ENCODE data around the gene CCND1. TPM values are rescaled to one million over a fixed set of nuclear protein-coding genes. Genes with fewer than 3 reads are reported as not detected.

The CCND1 gene
- total RNA-seq, 3 donors from 2014 or later: 26.1 to 31.9 (median 28.1) TPM

GRCh38 chr11:69650832-69651344 lies 9.9 kb downstream of the CCND1 start:
- Mint-ChIP-seq H3K36me3 (ENCODE audit: insufficient read depth) (peaks cover 2% of the 10 kb centered on the region), H3K4me3 (no peak overlapping the region), H3K9me3 (no peaks in the 10 kb centered on the region), H3K4me1 (ENCODE audit: low read depth) (no peaks in the 10 kb centered on the region), H3K27me3 (ENCODE audit: low read depth) (no peaks in the 10 kb centered on the region)
- DNase-seq (no peak), ATAC-seq (no peak)

DNA sequence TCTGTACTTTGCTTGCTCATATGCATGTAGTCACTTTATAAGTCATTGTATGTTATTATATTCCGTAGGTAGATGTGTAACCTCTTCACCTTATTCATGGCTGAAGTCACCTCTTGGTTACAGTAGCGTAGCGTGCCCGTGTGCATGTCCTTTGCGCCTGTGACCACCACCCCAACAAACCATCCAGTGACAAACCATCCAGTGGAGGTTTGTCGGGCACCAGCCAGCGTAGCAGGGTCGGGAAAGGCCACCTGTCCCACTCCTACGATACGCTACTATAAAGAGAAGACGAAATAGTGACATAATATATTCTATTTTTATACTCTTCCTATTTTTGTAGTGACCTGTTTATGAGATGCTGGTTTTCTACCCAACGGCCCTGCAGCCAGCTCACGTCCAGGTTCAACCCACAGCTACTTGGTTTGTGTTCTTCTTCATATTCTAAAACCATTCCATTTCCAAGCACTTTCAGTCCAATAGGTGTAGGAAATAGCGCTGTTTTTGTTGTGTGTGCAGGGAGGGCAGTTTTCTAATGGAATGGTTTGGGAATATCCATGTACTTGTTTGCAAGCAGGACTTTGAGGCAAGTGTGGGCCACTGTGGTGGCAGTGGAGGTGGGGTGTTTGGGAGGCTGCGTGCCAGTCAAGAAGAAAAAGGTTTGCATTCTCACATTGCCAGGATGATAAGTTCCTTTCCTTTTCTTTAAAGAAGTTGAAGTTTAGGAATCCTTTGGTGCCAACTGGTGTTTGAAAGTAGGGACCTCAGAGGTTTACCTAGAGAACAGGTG lies 11.1 kb downstream of the CCND1 start:
- no peaks in the 10 kb centered on the region for H3K4me1 Mint-ChIP-seq (ENCODE audit: low read depth)
- DNase-seq (no peak), ATAC-seq (no peak)
- no peak overlapping the region for H3K4me3 Mint-ChIP-seq
- H3K27me3 Mint-ChIP-seq (ENCODE audit: low read depth): no peaks in the 10 kb centered on the region
- H3K9me3 Mint-ChIP-seq: no peaks in the 10 kb centered on the region
- peaks cover 2% of the 10 kb centered on the region for H3K36me3 Mint-ChIP-seq (ENCODE audit: insufficient read depth)

DNA sequence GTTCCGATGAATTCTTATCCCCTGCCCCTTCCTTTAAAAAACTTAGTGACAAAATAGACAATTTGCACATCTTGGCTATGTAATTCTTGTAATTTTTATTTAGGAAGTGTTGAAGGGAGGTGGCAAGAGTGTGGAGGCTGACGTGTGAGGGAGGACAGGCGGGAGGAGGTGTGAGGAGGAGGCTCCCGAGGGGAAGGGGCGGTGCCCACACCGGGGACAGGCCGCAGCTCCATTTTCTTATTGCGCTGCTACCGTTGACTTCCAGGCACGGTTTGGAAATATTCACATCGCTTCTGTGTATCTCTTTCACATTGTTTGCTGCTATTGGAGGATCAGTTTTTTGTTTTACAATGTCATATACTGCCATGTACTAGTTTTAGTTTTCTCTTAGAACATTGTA lies 12.0 kb downstream of the CCND1 start:
- peaks cover 2% of the 10 kb centered on the region for H3K36me3 Mint-ChIP-seq (ENCODE audit: insufficient read depth)
- H3K27me3 Mint-ChIP-seq (ENCODE audit: low read depth): no peaks in the 10 kb centered on the region
- ATAC-seq (no peak), DNase-seq (no peak)
- no peaks in the 10 kb centered on the region for H3K9me3 Mint-ChIP-seq
- no peaks in the 10 kb centered on the region for H3K4me1 Mint-ChIP-seq (ENCODE audit: low read depth)
- H3K4me3 Mint-ChIP-seq: no peak overlapping the region

DNA sequence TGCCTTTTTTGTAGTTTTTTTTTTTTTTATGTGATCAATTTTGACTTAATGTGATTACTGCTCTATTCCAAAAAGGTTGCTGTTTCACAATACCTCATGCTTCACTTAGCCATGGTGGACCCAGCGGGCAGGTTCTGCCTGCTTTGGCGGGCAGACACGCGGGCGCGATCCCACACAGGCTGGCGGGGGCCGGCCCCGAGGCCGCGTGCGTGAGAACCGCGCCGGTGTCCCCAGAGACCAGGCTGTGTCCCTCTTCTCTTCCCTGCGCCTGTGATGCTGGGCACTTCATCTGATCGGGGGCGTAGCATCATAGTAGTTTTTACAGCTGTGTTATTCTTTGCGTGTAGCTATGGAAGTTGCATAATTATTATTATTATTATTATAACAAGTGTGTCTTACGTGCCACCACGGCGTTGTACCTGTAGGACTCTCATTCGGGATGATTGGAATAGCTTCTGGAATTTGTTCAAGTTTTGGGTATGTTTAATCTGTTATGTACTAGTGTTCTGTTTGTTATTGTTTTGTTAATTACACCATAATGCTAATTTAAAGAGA lies 12.5 kb downstream of the CCND1 start:
- H3K27me3 Mint-ChIP-seq (ENCODE audit: low read depth): no peaks in the 10 kb centered on the region

DNA sequence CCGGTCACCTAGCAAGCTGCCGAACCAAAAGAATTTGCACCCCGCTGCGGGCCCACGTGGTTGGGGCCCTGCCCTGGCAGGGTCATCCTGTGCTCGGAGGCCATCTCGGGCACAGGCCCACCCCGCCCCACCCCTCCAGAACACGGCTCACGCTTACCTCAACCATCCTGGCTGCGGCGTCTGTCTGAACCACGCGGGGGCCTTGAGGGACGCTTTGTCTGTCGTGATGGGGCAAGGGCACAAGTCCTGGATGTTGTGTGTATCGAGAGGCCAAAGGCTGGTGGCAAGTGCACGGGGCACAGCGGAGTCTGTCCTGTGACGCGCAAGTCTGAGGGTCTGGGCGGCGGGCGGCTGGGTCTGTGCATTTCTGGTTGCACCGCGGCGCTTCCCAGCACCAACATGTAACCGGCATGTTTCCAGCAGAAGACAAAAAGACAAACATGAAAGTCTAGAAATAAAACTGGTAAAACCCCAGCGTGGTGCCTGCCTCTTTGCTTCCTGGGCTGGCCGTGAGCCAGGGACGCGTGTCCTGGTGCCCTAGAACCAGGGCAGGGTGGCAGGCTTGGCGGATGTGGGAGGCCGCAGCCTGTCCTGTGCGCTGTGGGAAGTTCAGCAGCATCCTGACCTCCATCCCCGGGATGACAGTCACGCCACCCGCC lies 13.2 kb downstream of the CCND1 start:
- no peaks in the 10 kb centered on the region for H3K4me1 Mint-ChIP-seq (ENCODE audit: low read depth)
- DNase-seq (no peak), ATAC-seq (no peak)
- no peak overlapping the region for H3K4me3 Mint-ChIP-seq
- no peaks in the 10 kb centered on the region for H3K27me3 Mint-ChIP-seq (ENCODE audit: low read depth)
- H3K9me3 Mint-ChIP-seq: no peaks in the 10 kb centered on the region
- H3K36me3 Mint-ChIP-seq (ENCODE audit: insufficient read depth): peaks cover 2% of the 10 kb centered on the region

More for the DNA sequence above, 12.5 kb downstream of the CCND1 start:
- Mint-ChIP-seq H3K4me3 (no peak overlapping the region), H3K36me3 (ENCODE audit: insufficient read depth) (peaks cover 2% of the 10 kb centered on the region), H3K9me3 (no peaks in the 10 kb centered on the region), H3K4me1 (ENCODE audit: low read depth) (no peaks in the 10 kb centered on the region)
- ATAC-seq (no peak), DNase-seq (no peak)

DNA sequence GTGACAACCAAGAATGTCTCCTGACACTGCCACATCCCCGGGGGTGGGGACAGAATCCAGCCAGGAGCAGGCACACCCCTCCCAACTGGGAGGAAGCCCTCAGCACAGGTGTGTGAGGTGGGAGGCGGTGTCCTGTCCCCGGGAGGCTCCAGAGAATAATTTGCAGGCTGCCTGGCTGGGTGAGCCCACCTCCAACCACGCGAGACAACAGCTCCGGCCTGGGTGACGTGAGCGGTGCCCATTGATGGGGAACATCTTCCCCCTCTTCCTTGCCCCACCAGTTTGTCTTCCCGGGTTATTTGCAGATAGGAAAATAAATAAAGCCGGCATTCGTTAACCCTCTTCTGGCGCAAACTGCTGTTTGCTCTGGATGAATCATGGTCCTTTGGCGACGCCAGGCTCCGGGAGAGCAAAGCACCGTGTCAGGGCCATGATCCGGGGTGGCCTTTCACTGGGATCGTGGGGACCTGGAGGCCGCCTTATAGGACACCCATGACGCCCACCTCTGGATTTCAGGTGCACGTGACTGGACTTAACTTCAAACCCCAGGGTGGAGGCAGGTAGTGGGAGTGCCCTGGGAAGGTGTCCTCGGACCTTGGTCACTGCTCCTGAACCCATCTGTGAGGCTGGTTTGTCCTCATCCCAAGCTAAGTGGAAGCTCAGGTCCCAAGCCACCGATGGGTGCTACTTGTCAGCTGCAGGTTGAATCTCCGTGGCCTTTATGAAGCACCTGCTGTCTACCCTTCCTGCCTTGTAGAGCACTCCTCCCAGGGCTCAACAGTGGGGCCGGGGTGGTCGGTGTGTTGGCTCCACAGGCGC lies 13.9 kb downstream of the CCND1 start:
- H3K4me3 Mint-ChIP-seq: no peak overlapping the region
- H3K27me3 Mint-ChIP-seq (ENCODE audit: low read depth): no peaks in the 10 kb centered on the region
- no peaks in the 10 kb centered on the region for H3K36me3 Mint-ChIP-seq (ENCODE audit: insufficient read depth)
- DNase-seq: no peak
- ATAC-seq: no peak
- no peaks in the 10 kb centered on the region for H3K9me3 Mint-ChIP-seq
- no peaks in the 10 kb centered on the region for H3K4me1 Mint-ChIP-seq (ENCODE audit: low read depth)

DNA sequence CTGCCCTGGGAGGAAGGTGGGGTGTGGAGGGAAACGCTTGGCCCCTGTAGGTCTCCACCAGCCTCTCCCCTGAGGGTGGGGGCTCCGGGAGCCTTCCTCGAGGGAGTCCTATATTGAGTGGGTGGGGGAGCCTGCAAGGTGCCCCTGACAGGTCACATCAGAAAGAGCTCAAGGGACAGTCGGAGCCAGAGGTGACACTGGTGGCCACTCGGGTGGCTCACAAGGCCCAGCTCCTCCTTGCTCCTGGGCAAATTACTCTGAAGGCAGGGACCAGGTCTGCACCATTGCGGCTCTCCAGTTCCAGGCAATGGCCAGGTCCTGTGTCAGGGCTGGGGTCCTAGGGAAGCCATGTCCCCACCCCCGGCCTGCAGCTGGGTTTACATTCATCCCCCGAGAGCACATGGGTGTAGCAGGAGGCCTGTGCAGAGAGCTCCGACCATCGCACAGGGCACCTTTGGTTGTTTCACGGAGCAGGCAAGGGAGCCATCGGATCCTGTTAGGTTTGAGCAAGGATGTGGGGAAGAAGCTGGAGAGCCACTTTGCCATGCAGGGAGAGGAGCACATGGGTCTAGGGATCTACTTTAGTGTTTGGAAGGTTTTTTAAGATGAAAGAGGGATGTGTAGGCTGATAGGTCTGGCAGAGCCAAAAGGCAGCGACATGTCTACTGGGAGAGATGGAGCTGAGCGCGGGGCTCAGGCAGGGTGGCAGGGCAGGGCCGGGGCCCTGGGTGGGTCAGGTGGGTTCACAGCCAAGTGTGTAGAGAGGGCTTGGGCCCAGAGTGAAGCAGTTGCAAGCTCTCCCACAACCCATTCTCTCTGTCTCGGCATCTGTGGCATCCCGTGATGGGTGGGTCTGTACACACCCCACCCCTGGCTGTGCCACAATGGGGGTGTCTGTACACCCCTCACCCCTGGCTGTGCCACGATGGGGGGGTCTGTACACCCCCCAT lies 14.8 kb downstream of the CCND1 start:
- H3K27me3 Mint-ChIP-seq (ENCODE audit: low read depth): no peaks in the 10 kb centered on the region
- H3K4me1 Mint-ChIP-seq (ENCODE audit: low read depth): no peaks in the 10 kb centered on the region
- H3K9me3 Mint-ChIP-seq: no peaks in the 10 kb centered on the region

DNA sequence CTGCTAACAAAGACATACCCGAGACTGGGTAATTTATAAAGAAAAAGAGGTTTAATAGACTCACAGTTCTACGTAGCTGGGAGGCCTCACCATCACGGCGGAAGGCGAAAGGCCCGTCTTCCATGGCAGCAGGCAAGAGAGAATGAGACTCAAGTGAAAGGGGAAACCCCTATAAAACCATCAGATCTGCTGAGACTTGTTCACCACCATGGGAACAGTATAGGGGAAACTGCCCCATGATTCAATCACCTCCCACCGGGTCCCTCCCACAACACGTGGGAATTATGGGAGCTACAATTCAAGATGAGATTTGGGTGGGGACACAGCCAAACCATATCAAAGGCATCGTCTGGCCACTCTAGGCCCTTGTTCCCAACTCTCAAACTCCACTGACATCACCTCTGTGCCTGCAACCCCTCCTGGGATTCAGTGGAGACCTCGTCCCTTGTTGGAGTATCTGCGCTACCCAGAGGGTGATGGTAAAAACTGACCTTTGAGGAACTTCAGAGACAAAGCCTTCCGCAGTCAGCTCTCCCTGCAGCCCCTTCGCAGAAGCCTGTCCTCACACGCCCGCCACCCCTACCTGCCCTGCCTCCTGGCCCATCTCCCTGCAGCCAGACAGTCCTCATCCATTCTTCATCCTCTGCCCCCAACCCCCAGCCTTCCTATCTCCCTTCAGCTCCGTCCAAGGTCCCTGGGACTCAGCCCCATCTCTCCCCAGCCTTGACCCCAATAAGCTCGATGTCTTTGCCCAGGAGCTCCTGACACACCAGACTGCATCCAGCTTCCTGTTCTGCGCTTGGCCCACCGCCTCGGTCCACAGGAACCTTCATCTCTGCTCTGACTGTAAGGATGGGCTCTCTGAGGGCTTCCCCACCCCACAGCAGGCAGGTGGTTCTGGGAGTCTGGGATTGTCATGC lies 15.8 kb downstream of the CCND1 start:
- no peaks in the 10 kb centered on the region for H3K4me1 Mint-ChIP-seq (ENCODE audit: low read depth)
- H3K9me3 Mint-ChIP-seq: no peaks in the 10 kb centered on the region
- H3K27me3 Mint-ChIP-seq (ENCODE audit: low read depth): no peaks in the 10 kb centered on the region
- no peak overlapping the region for H3K4me3 Mint-ChIP-seq
- H3K36me3 Mint-ChIP-seq (ENCODE audit: insufficient read depth): peaks cover 3% of the 10 kb centered on the region
- no peak for DNase-seq
- no peak for ATAC-seq

More for the DNA sequence above, 14.8 kb downstream of the CCND1 start:
- no peak for DNase-seq
- H3K4me3 Mint-ChIP-seq: no peak overlapping the region
- peaks cover 2% of the 10 kb centered on the region for H3K36me3 Mint-ChIP-seq (ENCODE audit: insufficient read depth)
- no peak for ATAC-seq

- no peaks in the 10 kb centered on the region for H3K4me1 Mint-ChIP-seq (ENCODE audit: low read depth)
- no peaks in the 10 kb centered on the region for H3K9me3 Mint-ChIP-seq
- H3K4me3 Mint-ChIP-seq: no peak overlapping the region
- peaks cover 3% of the 10 kb centered on the region for H3K36me3 Mint-ChIP-seq (ENCODE audit: insufficient read depth)
- H3K27me3 Mint-ChIP-seq (ENCODE audit: low read depth): no peaks in the 10 kb centered on the region
- ATAC-seq (no peak), DNase-seq (no peak)
Measured at GRCh38 chr11:69657456-69657910, 16.5 kb downstream of the CCND1 start.

- H3K36me3 Mint-ChIP-seq (ENCODE audit: insufficient read depth): peaks cover 6% of the 10 kb centered on the region
- ATAC-seq (no peak), DNase-seq (no peak)
- H3K4me3 Mint-ChIP-seq: no peak overlapping the region
- no peaks in the 10 kb centered on the region for H3K9me3 Mint-ChIP-seq
- no peaks in the 10 kb centered on the region for H3K27me3 Mint-ChIP-seq (ENCODE audit: low read depth)
- no peaks in the 10 kb centered on the region for H3K4me1 Mint-ChIP-seq (ENCODE audit: low read depth)
Measured at GRCh38 chr11:69657911-69658625, 17.1 kb downstream of the CCND1 start.

GRCh38 chr11:69658626-69659450 lies 17.9 kb downstream of the CCND1 start:
- no peaks in the 10 kb centered on the region for H3K27me3 Mint-ChIP-seq (ENCODE audit: low read depth)
- peaks cover 11% of the 10 kb centered on the region for H3K36me3 Mint-ChIP-seq (ENCODE audit: insufficient read depth)
- no peaks in the 10 kb centered on the region for H3K4me1 Mint-ChIP-seq (ENCODE audit: low read depth)
- no peaks in the 10 kb centered on the region for H3K9me3 Mint-ChIP-seq
- ATAC-seq (no peak), DNase-seq (no peak)
- H3K4me3 Mint-ChIP-seq: no peak overlapping the region

All from activated T-cell treated with anti-CD3 and anti-CD28 coated beads, Interleukin-2, amount 50 U/mL, for 4 hours (primary cell).